GM18520 (cell line): ENCODE results near the gene OR52E2.
"Not testable (repeated sequence)": the region's sequence is repeated elsewhere in the genome, so short reads cannot be mapped to it uniquely, and the experiment has no call there.

Experiments
- ATAC-seq: cut with Tn5 transposase; IDR thresholded peaks from one replicate; pipeline ENCODE4 v1.9.1; 2021; ENCODE audit not compliant: unreplicated experiment

The OR52E2 gene

GRCh38 chr11:5059391-5059790, at the start of gene OR52E2:
Gene OR52E2, minus strand, starts transcription at chr11:5059627. Its CDS starts 0 bp downstream, at chr11:5059627.
- no peak for ATAC-seq

GRCh38 chr11:5107285-5107684, 47.9 kb upstream of the OR52E2 start:
- ATAC-seq = no peak

- no peak for ATAC-seq
Measured at GRCh38 chr11:5103066-5103465, 43.6 kb upstream of the OR52E2 start.

GRCh38 chr11:5102246-5102645, 42.8 kb upstream of the OR52E2 start:
- ATAC-seq = no peak

- ATAC-seq = no peak
Measured at GRCh38 chr11:5096011-5096410, 36.6 kb upstream of the OR52E2 start.

- no peak for ATAC-seq
Measured at GRCh38 chr11:5092821-5093585, 33.6 kb upstream of the OR52E2 start.

- ATAC-seq = no peak
Measured at GRCh38 chr11:5090668-5091067, 31.2 kb upstream of the OR52E2 start.

- ATAC-seq = no peak
Measured at GRCh38 chr11:5088556-5088955, 29.1 kb upstream of the OR52E2 start.

- ATAC-seq = no peak
Measured at GRCh38 chr11:5083602-5084001, 24.2 kb upstream of the OR52E2 start.

- ATAC-seq = no peak
Measured at GRCh38 chr11:5081405-5081804, 22.0 kb upstream of the OR52E2 start.

GRCh38 chr11:5071799-5072198, 12.4 kb upstream of the OR52E2 start:
- no peak for ATAC-seq

- no peak for ATAC-seq
Measured at GRCh38 chr11:5069272-5069671, 9.8 kb upstream of the OR52E2 start, which contains the start of gene OR52E1. Gene OR52E1, plus strand, starts transcription at chr11:5069572.

GRCh38 chr11:5065027-5065426, 5.6 kb upstream of the OR52E2 start:
- no peak for ATAC-seq

GRCh38 chr11:5058679-5059078, 748 bp downstream of the OR52E2 start:
- not testable (repeated sequence) for ATAC-seq

- ATAC-seq = no peak
Measured at GRCh38 chr11:5046754-5047330, 12.6 kb downstream of the OR52E2 start.

- ATAC-seq = no peak
Measured at GRCh38 chr11:5046226-5046625, 13.2 kb downstream of the OR52E2 start, which contains the start of gene OR52J3. Gene OR52J3, plus strand, starts transcription at chr11:5046526. Its CDS starts 0 bp downstream, at chr11:5046526.

- ATAC-seq = no peak
Measured at GRCh38 chr11:5043380-5043779, 16.0 kb downstream of the OR52E2 start.

GRCh38 chr11:5042091-5042490, 17.3 kb downstream of the OR52E2 start:
- ATAC-seq = no peak

- no peak for ATAC-seq
Measured at GRCh38 chr11:5040876-5041275, 18.6 kb downstream of the OR52E2 start.

GRCh38 chr11:5038341-5038740, 21.1 kb downstream of the OR52E2 start:
- ATAC-seq = no peak

GRCh38 chr11:5037926-5038325, 21.5 kb downstream of the OR52E2 start:
- ATAC-seq = no peak

- ATAC-seq = no peak
Measured at GRCh38 chr11:5036669-5037068, 22.8 kb downstream of the OR52E2 start.
